K562 (cell line): ENCODE data around the gene SLCO2A1. TPM values are rescaled to one million over a fixed set of nuclear protein-coding genes. Genes with fewer than 3 reads are reported as not detected.

Source experiments
- ATAC-seq: fragments of 200-7000 bp; cut with Tn5 transposase; 3 replicates; pipeline ENCODE4 v1.9.1; 2020; ENCODE audit warnings: moderate library complexity
- BruUV-seq: library from RNA; stranded (reverse); fragments of 400-500 nt; replicated peaks from 2 replicates; lab custom pipeline; 2021; lab: Mats Ljungman, UMichigan
- CTCF ChIA-PET: fragments of 300-600 bp; formaldehyde crosslinking; extraction: SDS; loops from one replicate; lab custom pipeline; 2021; ENCODE audit warnings: low intra/inter-chr PET ratio; lab: Yijun Ruan, JAX
- POLR2A ChIA-PET: fragments of 300-600, 350-650 bp; sonication (Branson Sonifier 250); formaldehyde crosslinking; extraction: SDS; loops from one replicate; lab custom pipeline; 2021; ENCODE audit warnings: antibody characterized with exemption, inconsistent platforms; lab: Yijun Ruan, JAX
- DNase-seq, 4 experiments: peaks; one replicate each; pipeline versions ENCODE4 v3.0.0 to v3.0.0-alpha.2; 2011 to 2018; ENCODE audit warnings: low spot score in 3 of 4, mixed read lengths in 3 of 4; ENCODE audit errors: extremely low read depth in 1 of 4
- FAIRE-seq: peaks from 2 replicates; lab custom pipeline; 2011; peaks lifted over from hg19 to GRCh38; lab: Jason Lieb, UNC
- H2AFZ ChIP-seq: 2 replicates; pipeline ENCODE4 v1.6.0; 2011; ENCODE audit warnings: low read depth, low read length, control low read depth, inconsistent platforms
- H3K27ac ChIP-seq: fragments of 200-600 bp; 3 replicates; pipeline ENCODE4 v1.8.0; 2011; ENCODE audit warnings: low read depth, mild to moderate bottlenecking, control low read depth, inconsistent platforms, low read length, moderate library complexity, mixed read lengths; ENCODE audit errors: extremely low read depth
- H3K27me3 ChIP-seq, 2 experiments: fragments of 300-600 bp in 1 of 2; 2 replicates in 1 of 2; 3 replicates in 1 of 2; pipeline versions ENCODE4 v1.6.0 to v1.8.0; 2011; ENCODE audit warnings: inconsistent platforms in 2 of 2, low read length in 2 of 2, mild to moderate bottlenecking in 1 of 2, mixed read lengths in 1 of 2, moderate library complexity in 1 of 2; ENCODE audit not compliant: control insufficient read depth in 2 of 2, insufficient read depth in 2 of 2
- H3K36me3 ChIP-seq: fragments of 300-600 bp; 3 replicates; pipeline ENCODE4 v1.8.0; 2011; ENCODE audit warnings: mild to moderate bottlenecking, low read length, inconsistent platforms; ENCODE audit not compliant: control insufficient read depth, insufficient read depth
- H3K4me1 ChIP-seq, 2 experiments: fragments of 200-600 bp in 1 of 2; replicated peaks in 1 of 2; 2 replicates in 1 of 2; 3 replicates in 1 of 2; pipeline versions ENCODE4 v1.5.1 to v1.8.0; 2011; ENCODE audit warnings: inconsistent platforms in 2 of 2, low read length in 2 of 2, mild to moderate bottlenecking in 1 of 2, mixed read lengths in 1 of 2, moderate library complexity in 1 of 2; ENCODE audit not compliant: control insufficient read depth in 2 of 2, insufficient read depth in 2 of 2
- H3K4me2 ChIP-seq: 2 replicates; pipeline ENCODE4 v1.6.1; 2011; ENCODE audit warnings: low read length, control low read depth, inconsistent platforms, mixed read lengths; ENCODE audit not compliant: insufficient read depth
- H3K4me3 ChIP-seq: fragments of 200-600 bp; sonication (generic), shearing (Covaris generic); 2 replicates; pipeline ENCODE4 v1.5.1; 2016; ENCODE audit warnings: control low read depth, inconsistent platforms
- H3K79me2 ChIP-seq: fragments of 200-600 bp; 3 replicates; pipeline ENCODE4 v1.8.0; 2011; ENCODE audit warnings: low read length, inconsistent platforms; ENCODE audit not compliant: control insufficient read depth, insufficient read depth
- H3K9ac ChIP-seq, 2 experiments: 2 replicates each; pipeline versions ENCODE4 v1.6.0 to v1.6.1; 2011; ENCODE audit warnings: low read depth in 2 of 2, low read length in 2 of 2, control low read depth in 1 of 2, inconsistent platforms in 1 of 2, mild to moderate bottlenecking in 1 of 2, mixed read lengths in 1 of 2; ENCODE audit not compliant: insufficient read depth in 1 of 2
- H3K9me1 ChIP-seq: one replicate; pipeline ENCODE4 v1.6.0; 2011; ENCODE audit warnings: inconsistent platforms, mild to moderate bottlenecking, low read length, moderate library complexity; ENCODE audit not compliant: control insufficient read depth, insufficient read depth
- H3K9me3 ChIP-seq: replicated peaks from 2 replicates; pipeline ENCODE4 v1.5.1; 2011; ENCODE audit warnings: low read depth, low read length, inconsistent platforms; ENCODE audit not compliant: control insufficient read depth, insufficient read depth
- H4K20me1 ChIP-seq: replicated peaks from 2 replicates; pipeline ENCODE4 v1.6.1; 2011; ENCODE audit warnings: low read length, inconsistent platforms, mixed read lengths; ENCODE audit not compliant: control insufficient read depth, insufficient read depth
- E2F8 ChIP-seq: fragments of 450-650 bp; IDR thresholded peaks from 2 replicates; pipeline ENCODE4 v1.7.1; 2018; ENCODE audit warnings: mild to moderate bottlenecking, low read depth; ENCODE audit not compliant: partially characterized antibody
- HLTF ChIP-seq: fragments of 450-650 bp; IDR thresholded peaks from 2 replicates; pipeline ENCODE4 v1.6.1; 2016
- MNT ChIP-seq, 2 experiments: fragments of 450-650 bp; conservative IDR thresholded peaks; 2 replicates each; pipeline ENCODE4 v1.6.1; 2017; ENCODE audit warnings: mild to moderate bottlenecking in 2 of 2, moderate library complexity in 2 of 2
- NELFE ChIP-seq: IDR thresholded peaks from 2 replicates; pipeline ENCODE4 v1.6.1; 2011; ENCODE audit warnings: mild to moderate bottlenecking; ENCODE audit not compliant: insufficient read depth, insufficient read length
- THAP7 ChIP-seq: fragments of 250-450 bp; sonication (Bioruptor Pico); IDR thresholded peaks from 2 replicates; pipeline ENCODE4 v1.5.0; 2021
- U2AF1 ChIP-seq: fragments of 200-400 bp; formaldehyde crosslinking; optimal IDR thresholded peaks from 2 replicates; pipeline ENCODE3; 2017; ENCODE audit warnings: mild to moderate bottlenecking, low read depth, low read length, moderate library complexity
- ZNF124 ChIP-seq: sonication (generic); formaldehyde crosslinking; IDR thresholded peaks from 2 replicates; pipeline ENCODE4 v1.8.1; 2022; ENCODE audit warnings: missing genetic modification reagents
- ZNF780A ChIP-seq: fragments of 250-450 bp; sonication (Bioruptor Pico); IDR thresholded peaks from 2 replicates; pipeline ENCODE4 v1.5.0; 2021; ENCODE audit warnings: mild to moderate bottlenecking
- WGBS: fragments of 100-300 bp; shearing (Covaris generic); methylation state at CpG from one replicate; pipeline ENCODE4 v1.1.6; 2016; ENCODE audit warnings: low coverage, mixed read lengths; ENCODE audit not compliant: insufficient coverage; ENCODE audit errors: missing lambda C conversion rate; 5-methylcytosine and 5-hydroxymethylcytosine counted together
- in situ Hi-C: fragments of 300-500 bp; cut with MboI; formaldehyde crosslinking; loops from 4 replicates; pipeline ENCODE4 v1.15.0; 2018; ENCODE audit warnings: inconsistent platforms, mixed read lengths
- intact Hi-C: fragments of 100-400 bp; cut with micrococcal nuclease; formaldehyde crosslinking; loops from 2 replicates; pipeline ENCODE4 v1.14.2; 2022
- polyA plus RNA-seq, 8 experiments: library from polyadenylated mRNA; depleted of rRNA in 4 of 8; stranded (reverse) in 5 of 8; unstranded in 3 of 8; fragments of >200 nt; fragmentation: Nextera tagmentation in 2 of 8; fragmentation: Illumina TruSeq in 1 of 8; extraction: Ambion mirVana in 2 of 8; extraction: Trizol in 1 of 8; gene quantifications; 2 replicates each; pipeline versions ENCODE4 v1.2.1 to v1.2.3, GENCODE V29; 2011 to 2014; ENCODE audit warnings: inconsistent platforms in 1 of 8, missing spikeins in 1 of 8
- total RNA-seq, 7 experiments: library from RNA; depleted of rRNA in 6 of 7; stranded (reverse); fragments of >200 nt in 6 of 7; fragmentation: Illumina TruSeq in 2 of 7; extraction: Trizol in 2 of 7; gene quantifications; 2 replicates each; pipeline versions ENCODE4 v1.2.1 to v1.2.3, GENCODE V29; 2011 to 2021; ENCODE audit warnings: low replicate concordance in 1 of 7

SLCO2A1 gene
- total and polyA plus RNA-seq, 9 of the 15 experiments (the other 6 are each of a cell fraction or from before 2014, with no cell fraction given): 0.16 to 1.0 TPM; not detected in 7

GRCh38 chr3:133965906-133966305 lies 63.8 kb downstream of the SLCO2A1 start:
- Histone ChIP-seq H3K4me3 (no peak overlapping the region), H3K79me2 (no peaks in the 10 kb centered on the region), H4K20me1 (no peaks in the 10 kb centered on the region), H3K4me1 (no peaks in the 10 kb centered on the region), H3K36me3 (no peaks in the 10 kb centered on the region), H3K27me3 (peaks cover 0 to 30% of the 10 kb centered on the region in 2 experiments; a peak in 2 of 5 replicates), H2AFZ (no peak overlapping the region), H3K9ac (no peak overlapping the region), H3K9me1 (no peaks in the 10 kb centered on the region), H3K27ac (no peak overlapping the region), H3K4me2 (no peak overlapping the region), H3K9me3 (no peaks in the 10 kb centered on the region)
- intact Hi-C loops: no loop called here
- TF ChIP-seq ZNF780A (CRISPR knock-in tag) (no peak), NELFE (no peak), MNT (conservative IDR thresholded peaks at IDR 0.05) (no peak), U2AF1 (no peak), HLTF (no peak), E2F8 (no peak), THAP7 (no peak), ZNF124 (CRISPR knock-in tag) (no peak)
- FAIRE-seq: no peak
- in situ Hi-C loops: no loop called here
- ChIA-PET CTCF (no interaction called here), POLR2A (interaction anchor here (1.0 kb wide), 1 partner anchor 10 kb away, joined by 5 read pairs; no protein-coding TSS in a partner anchor)
- no TSS peak for BruUV-seq
- no peak for ATAC-seq
- 4% methylated on average over 4 of the region's 4 CpGs for WGBS
- DNase-seq: no peak
